ENCODE measurements around the gene SERHL2.
A peak's percentile ranks its signal among the peaks of the same experiment; 100 is the strongest.
"Not testable (repeated sequence)": the region's sequence is repeated elsewhere in the genome, so short reads cannot be mapped to it uniquely, and the experiment has no call there.

The SERHL2 gene

DNA sequence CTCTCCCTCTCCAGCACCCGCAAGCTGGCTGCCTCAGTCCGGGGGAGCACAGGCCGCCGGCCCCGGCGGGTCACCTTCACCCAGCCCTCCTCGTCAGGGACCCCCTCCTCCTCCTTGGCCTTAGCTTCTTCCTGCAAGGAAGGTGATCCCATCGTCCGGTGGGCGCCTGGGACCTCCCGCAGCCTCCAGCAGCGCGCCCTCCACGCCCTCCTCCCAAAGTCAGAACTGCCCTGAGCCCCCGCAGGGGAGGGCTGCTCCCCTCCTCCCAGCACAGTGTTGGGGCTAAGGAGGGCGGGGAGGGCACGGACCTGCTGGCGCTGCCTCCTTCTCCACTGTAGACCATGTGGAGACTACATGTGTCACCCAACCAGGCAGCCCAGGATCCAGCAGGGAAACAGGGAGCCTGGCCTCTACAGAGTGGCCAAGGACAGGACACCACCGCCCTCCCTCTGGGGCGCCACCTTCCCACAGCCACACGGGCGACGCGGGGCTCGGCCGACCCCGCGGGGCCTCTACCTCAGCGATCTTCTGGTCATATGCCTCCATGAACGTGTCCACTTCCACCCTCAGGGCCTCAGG is 22.3 kb downstream of the SERHL2 start:
- DNase-seq: not testable (repeated sequence)

DNA sequence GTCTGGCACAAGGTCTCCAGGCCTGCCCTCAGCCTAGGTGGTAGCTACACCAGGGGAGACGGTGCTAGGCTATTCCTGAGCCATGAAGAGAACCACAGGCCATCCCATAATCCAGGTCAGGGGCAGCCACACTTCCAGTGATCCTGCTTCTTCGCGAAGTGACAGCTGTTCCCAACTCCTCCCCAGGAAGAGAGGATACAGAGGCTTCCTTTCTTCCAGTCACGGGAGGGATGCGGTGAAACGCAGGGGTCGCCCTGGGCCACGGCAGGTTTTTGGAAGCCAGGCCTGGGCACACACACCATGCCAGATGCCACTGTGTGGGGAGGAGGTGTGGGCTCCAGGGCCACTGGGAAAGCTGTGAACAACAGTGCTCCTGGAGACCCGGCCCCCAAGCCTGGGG is 23.4 kb downstream of the SERHL2 start:
- DNase-seq: not testable (repeated sequence)

DNA sequence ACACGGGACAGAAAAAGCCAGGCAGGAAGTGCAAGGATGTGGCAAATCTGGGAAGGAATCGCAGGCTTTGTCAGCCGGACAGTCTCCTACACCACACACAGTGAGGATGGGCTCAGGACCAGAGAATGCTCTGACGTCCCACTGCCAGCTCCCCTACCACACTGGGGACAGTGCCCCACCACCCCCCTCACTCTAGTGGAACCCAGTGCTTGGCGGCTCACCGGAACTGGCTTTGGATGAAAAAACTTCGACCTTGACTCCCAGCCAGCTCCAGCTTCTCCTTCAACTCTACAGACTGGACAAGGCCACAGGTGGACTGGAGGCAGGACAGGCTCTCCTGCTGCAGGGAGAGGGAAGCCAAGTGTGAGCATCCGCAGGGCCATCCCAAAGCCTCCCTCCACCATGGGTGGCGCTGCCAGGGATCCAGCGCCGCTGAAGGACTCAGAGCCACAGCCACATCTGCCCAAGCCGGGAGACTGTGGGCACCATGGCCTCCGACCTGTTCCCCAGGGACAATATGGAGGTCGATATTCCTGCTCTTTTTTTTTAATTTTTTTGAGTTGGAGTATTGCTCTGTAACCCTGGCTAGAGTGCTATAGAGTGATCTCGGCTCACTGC is 24.0 kb downstream of the SERHL2 start:
- no peak for DNase-seq

DNA sequence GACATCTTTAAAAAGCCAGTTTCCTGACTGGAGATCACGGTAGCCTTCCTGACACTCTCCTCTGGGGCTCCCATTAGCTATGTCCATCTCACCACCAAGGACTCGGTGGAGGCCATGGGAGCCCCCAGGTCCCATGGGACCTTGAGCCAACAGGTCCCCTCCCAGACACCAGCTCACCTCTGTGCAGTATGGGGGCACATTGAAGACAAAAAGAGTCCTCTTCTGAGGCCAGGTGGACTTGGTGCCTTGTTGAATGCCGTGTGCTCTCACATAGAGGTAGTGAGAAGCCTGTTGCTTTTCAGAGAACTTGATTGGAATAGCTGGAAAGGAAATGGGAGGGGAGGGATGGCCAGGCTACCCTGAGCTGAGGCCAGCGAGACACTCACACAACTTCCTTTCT is 26.3 kb downstream of the SERHL2 start:
- not testable (repeated sequence) for DNase-seq

DNA sequence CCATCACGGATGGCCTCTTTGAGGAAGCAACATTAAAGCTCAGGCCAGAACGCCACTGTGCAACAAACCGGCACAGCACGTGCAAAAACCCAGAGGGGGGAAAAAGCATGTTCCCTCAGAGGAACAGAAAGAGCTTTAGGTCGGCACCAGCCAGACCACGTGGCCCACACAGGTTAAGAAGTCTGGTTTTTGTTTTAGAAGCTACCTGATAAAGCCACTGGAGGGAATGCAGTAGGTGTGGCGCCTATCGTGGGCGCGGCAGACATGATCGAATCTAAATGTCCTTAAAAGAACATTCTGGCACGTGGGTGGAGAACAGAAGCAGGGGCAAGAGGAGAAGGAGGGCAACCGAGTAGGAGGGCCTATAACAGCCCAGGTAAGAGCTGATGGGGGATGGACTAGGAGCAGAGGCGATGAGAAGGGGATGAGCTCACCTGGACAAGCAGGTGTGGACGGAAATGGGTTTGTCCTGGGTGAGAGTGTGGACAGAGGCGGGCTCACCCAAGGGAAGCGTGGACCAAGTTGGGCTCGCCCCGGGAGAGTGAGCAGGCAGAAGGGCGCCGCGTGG is 27.5 kb downstream of the SERHL2 start:
- DNase-seq: not testable (repeated sequence)

DNA sequence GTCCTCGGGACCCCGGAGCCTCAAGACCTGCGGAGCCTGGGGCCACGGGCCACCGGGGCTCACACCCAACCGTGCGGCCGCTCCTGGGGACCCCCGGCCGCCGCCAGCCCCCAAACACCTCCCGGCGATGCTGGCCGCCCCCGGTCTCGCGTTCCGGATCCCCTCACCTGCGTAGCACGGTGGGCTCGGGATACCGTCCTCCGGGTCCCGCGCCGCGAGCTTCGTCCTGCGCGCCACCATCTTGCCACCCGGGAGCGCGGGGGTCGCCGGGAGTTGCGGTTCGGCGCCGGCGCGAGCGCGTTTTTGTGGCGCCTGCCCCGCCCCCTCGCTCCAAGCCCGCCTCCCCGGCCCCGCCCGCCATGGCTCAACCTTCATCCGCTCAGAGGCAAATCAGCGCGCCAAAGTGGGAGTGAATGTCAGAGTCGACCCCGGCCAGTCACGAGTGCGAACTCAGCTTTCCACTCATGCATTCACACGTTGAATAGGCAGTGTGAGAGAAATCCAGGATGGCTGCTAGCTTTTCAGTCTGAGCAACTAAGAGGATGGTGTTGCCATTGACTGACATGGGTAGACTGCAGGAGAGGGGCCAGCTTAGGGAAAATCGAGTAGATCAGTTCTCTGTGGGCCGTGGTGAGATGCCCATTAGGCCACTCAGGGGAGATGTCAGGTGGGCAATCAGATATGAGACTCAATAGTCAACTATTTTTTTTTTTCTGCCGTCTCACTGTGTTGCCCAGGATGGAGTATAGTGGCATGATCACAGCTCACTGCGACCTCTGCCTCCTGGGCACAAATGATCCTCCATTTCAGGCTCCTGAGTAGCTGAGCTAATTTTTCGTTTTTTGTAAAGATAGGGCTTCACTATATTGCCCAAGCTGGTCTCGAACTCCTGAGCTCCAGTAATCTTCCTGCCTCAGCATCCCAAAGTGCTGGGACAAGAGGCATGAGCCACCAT is 28.3 kb downstream of the SERHL2 start:
- peak; percentile 16 to 72 for DNase-seq

DNA sequence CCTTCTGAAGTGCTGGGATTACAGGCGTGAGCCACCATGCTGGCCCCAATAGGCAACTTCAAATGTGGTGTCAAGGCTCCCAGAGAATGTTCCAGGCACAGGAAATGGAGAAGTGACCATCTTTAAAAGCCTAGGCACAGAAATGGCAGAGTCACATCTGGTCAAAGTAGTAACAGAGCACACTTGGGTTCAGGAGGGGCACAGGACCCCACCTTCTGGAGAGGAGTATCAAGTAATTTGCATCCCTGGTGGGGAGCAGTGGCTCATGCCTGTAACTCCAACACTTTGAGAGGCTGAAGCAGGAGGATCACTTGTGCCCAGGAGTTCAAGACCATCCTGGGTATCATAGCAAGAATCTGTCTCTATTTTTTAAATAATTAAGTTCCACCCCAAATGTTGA is 29.2 kb downstream of the SERHL2 start:
- no peak for DNase-seq

DNA sequence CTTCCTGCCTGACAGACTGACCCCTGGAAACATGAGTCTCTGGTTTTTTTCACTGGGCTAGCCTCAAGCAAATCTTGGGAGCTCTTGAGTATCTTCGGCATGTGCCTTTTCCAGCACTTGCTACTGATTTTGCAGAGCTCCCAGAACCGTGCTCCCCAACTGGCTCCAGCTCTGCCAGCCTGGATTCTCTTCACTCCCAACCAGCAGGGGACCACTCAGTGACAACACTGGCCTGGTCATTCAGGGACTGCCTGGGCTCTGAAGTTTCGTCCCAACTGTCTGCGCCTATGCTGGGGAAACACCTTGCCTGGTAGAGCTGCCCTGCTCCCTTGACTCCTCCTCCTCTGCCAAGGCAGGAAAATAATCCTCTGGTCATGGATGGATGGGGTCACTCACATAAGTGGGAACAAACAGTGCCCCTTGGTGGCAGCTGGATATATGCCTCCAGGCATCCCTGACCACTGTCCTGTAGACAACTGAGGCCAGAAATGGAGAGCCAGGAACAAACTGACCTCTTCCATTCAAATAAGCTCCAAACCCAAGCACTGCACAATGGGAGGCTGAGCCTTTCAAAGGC is 30.7 kb downstream of the SERHL2 start:
- no peak for DNase-seq

DNA sequence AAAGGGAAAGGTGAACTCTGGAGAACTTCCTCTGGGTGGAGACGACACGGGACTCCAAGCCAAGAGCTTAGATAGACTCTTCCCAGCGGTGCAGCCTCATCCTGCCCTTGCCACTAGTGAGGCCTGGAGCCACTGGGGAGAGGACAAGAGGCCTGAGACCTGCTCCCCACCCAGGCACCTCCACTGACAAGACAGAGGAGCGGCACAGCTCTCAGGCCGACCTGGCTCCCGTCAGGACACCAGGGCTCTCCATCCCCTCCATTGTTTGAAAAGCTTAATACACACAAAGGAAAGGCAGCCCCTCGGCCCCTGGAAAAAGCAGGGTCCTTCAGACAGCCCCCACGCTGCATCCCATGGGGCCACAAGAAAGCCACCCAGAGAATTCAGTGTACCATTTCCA is 31.3 kb downstream of the SERHL2 start:
- no peak for DNase-seq

DNA sequence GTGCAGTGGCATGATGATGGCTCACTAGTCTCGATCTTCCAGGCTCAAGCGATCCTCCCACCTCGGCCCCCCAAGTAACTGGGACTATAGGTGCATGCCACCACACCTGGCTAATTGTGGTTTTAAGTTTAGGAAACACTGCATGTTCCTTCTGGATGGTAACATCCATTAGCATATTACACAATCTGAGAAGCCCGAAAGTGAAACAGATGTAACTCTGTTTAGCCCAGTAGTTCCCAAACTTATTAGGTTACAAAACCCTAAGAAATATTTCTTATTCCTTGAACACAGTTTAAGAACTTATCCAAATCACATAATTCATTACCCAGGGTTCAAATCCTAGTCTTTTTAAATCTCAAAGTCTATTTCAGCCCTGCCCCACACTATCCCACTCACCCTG is 32.6 kb downstream of the SERHL2 start:
- DNase-seq: no peak

DNA sequence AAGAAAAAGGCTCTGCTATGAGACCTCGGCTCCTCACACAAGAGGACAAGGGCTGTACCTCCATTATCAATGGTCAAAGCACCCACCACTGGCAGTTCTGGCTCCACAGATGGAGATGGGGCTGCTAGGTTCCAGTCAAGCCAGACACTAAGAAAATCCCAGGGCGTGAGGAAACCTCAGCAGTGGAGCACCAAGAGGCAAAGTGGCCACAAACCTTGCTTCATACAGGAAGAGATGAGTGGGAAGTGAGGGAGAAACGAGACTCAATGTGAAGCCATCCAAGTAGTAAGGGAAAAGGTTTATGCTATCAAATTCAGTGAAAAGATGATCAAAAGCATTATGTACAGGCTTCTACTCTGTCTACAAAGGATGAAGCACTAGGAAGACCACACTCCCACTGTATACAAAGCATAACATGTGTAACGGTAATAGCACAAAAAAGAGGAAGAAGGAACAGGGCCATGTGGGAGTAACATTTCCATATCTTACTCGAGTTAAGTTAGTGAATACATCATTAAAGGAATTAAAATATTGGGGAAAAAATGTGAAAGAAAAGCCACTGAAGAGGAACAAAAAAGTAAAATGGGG is 33.9 kb downstream of the SERHL2 start:
- no peak for DNase-seq

DNA sequence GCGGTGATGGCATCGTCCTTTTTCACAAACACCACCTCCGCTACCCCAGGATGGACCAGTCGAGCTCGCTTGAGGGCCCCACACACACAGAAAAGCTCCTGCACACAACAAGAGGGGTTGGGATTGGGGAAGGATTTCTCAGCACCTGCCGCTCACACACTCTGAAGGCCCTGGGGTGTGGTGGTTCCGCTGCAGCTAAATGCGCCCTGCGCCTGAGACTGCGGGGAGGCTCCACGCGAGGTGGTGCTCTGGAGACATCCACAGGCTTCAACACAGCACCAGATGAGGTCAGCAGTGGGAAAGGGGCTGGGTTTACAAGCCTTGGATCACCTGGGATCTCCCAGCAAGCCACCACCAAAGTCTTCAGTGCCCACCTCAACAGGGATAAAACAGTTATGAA is 38.2 kb downstream of the SERHL2 start:
- DNase-seq: no peak

DNA sequence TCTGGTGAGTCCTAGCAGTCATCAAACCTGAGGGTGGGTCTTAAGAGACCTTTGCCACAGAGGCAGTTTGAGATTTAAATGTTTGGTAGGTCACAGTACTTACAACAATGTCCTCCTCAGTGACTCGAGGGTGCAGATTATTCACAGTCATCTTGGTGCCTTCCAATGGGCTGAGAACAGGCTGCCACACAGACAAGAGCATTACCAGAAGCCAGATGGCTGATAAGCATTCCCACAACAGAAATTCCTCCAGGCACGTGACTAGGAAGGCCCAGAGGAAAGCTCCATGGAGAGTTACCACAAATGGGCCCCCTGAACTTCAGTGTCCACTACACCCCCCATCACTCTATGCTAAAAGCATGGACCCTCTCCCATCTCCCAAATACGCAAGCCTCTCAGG is 41.7 kb downstream of the SERHL2 start:
- DNase-seq: no peak

DNA sequence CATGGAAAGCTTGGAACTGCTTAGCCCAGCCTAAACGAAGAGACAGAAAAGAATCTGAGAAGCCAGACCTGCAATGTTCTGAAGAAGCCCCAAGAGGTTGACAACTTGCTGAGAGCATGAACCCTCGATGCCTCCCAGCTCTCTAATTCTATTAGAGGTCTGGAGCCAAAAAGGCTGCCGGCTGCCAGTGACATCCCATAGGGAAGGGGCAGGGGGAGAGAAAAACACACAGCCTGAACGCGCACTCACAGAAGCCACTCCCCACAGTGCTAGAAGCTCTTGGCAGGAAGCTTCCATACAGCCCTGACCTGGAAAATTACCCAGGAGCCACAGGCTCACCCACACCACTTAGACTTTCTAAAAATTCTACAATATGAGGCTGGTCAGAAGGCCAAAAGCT is 42.6 kb downstream of the SERHL2 start:
- DNase-seq: no peak

DNA sequence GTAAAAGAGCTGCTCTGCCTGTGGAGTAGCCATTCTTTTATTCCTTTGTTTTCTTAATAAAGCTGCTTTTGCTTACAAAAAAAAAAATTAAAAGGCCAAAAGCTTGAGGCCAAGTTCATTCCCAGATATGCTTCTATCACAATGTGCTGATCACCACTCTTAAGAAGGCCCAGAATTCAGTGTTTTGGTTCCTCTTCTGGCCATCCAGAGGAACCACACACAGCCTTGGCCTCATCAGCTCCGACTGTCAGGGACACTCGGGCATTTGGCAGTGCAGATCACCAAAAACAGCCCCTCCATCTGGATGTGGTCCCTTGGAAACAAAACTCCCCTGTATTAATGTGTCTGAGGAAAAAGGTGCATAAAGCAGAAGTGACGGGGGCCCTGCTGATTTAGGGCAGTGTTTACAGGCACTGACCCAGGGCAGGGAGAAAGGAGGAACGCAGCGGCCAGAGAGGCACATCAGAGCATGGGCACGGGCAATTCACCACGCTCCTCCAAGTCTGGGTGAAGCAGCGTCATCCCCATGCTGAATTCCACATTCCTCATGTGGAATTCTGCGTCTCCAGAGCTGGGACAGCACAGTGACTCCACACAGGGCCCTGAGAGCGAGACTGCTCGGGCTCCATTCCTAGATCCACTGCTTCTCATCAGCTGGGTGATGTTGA is 43.2 kb downstream of the SERHL2 start:
- no peak for DNase-seq

DNA sequence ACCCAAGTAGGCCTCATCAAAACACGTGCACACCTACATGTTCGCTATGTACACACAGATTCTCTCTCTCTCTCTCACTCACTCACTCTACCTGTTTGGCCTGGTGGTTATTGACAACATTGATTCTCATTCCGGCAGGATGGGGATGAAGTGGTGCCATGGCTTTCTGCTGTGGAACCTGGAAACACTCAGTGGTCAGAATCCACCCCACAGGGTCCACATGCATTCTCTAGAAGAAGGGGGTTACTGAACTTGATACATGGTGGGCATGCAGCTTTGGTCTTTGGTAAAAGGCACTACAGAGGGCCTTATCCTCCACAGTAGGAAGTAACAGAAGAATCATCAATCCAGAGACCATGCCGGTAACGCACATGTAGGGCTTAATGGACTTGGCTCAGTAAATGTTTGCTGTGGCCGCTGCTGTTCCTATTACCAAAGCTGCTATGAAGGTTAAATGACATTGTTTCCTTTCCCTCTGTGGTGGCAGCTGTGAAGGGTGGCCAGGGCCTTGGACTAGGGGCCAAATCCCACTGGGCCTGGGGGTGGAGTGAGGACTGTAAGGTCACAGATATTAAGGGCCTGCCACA is 48.2 kb downstream of the SERHL2 start:
- DNase-seq: no peak

DNA sequence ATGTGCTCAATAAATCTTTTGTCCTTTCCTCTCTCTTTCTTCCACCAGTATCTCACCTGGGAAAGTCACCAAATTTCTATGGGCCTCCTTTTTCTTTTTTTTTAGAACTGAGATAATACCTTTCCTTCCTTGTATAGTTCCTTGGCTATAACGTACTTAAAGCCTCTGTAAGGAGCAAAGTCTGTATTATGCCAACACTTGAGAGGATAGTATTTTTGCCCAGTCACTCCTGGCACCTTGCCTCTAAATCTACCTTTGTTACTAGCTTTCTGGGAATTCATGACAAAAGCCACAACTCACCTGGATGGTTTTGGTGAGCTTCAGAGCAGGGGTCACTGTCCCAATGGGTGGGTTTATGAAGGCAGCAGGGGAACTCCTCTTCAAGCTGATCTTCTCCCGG is 48.7 kb downstream of the SERHL2 start:
- no peak for DNase-seq

DNA sequence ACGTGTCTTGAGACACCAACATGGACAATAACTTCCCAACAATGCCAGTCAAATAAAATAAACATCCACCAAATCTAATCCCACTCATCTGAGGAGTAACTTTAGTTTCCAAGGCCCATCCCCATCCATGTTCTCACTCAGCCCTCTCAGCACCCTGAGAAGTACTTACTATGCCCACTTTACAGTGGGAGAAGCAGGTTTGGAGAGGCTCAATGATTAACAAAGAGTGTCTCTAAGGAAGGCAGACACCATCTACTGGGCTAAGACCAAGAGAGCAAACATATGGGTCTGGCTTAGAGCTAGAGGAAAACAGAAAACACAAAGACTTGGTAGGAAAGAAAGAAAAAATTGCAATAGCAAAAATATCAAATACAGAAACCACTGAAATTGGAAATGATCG is 49.7 kb downstream of the SERHL2 start:
- no peak for DNase-seq

DNA sequence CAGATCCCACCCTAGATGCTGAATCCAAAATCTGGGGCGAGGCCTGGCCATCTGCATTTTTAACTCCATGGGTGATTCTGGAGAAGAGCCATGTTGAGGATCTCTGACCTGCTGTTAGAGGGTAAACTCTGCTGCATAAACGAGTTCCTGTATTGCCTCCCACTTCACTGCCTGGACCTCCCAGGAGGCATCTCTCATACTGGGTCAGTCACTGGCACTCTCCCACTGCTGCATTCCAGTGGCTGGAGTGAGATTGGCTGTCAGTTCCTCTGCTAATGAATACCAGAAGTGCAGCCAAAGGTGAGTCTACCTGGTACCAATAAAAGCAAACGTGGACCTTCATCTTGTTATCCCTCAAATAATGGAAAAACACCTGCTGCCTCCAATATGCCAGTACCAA is 50.6 kb downstream of the SERHL2 start:
- no peak for DNase-seq

DNA sequence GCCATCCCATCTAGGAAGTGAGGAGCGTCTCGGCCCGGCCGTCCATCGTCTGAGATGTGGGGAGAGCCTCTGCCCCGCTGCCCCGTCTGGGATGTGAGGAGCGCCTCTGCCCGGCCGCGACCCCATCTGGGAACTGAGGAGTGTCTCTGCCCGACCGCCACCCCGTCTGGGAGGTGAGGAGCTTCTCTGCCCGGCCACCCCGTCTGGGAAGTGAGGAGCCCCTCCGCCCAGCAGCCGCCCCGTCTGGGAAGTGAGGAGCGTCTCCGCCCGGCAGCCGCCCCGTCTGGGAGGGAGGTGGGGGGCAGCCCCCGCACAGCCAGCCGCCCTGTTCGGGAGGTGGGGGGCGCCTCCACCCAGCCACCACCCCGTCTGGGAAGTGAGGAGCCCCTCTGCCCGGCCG is 53.9 kb downstream of the SERHL2 start:
- DNase-seq: not testable (repeated sequence)

DNA sequence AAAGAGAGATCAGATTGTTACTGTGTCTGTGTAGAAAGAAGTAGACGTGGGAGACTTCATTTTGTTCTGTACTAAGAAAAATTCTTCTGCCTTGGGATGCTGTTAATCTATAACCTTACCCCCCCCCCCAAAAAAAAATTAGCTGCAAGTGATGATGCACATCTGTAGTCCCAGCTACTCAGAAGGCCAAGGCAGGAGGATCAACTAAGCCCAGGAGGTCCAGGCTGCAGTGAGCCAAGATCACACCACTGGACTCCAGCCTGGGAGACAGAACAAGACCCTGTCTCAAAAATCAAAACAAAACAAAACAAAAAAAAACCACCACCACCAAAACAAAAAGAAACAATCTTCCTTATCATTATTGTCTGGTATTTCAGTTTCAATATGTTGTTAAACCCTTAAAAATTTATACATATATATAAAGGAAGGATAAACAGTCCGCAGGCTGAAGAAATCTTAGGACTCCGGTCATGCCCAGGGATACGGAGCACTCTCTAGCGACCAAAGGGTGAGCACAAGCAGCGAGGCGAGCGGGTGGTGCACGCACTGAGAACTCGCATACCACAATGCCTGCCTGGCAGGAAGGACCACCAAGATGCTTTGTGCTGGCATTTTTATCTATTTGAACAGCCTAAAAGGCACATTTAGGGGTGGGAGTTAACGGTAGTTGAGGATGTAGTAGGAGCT is 54.5 kb downstream of the SERHL2 start:
- peak in 1 of 2 donors; percentile 68 for DNase-seq
